ENCODE data around the gene MRPL40. TPM values are rescaled to one million over a fixed set of nuclear protein-coding genes. Genes with fewer than 3 reads are reported as not detected.

The MRPL40 gene
- total RNA-seq, 1 donor from 2014 or later = 19.9 TPM

GRCh38 chr22:19461506-19461905, 29.2 kb downstream of the MRPL40 start:
- H3K36me3 Mint-ChIP-seq (ENCODE audit: low read depth, unreplicated experiment) = peaks cover 20% of the 10 kb centered on the region

GRCh38 chr22:19463008-19463407, 30.7 kb downstream of the MRPL40 start:
- Mint-ChIP-seq H3K36me3 (ENCODE audit: low read depth, unreplicated experiment) (peaks cover 25% of the 10 kb centered on the region), H3K4me1 (ENCODE audit: unreplicated experiment) (no peaks in the 10 kb centered on the region), H3K27me3 (ENCODE audit: unreplicated experiment) (no peaks in the 10 kb centered on the region), H3K4me3 (ENCODE audit: unreplicated experiment) (no peak overlapping the region), H3K27ac (ENCODE audit: unreplicated experiment) (no peak overlapping the region), H3K9me3 (ENCODE audit: unreplicated experiment) (no peaks in the 10 kb centered on the region)
- no peak for DNase-seq (ENCODE audit: low spot score)
- TF ChIP-seq CTCF (IDR thresholded peaks at IDR 0.05; ENCODE audit: unreplicated experiment) = no peak

More at GRCh38 chr22:19461506-19461905, 29.2 kb downstream of the MRPL40 start:
- no peak overlapping the region for H3K4me3 Mint-ChIP-seq (ENCODE audit: unreplicated experiment)
- TF ChIP-seq CTCF (IDR thresholded peaks at IDR 0.05; ENCODE audit: unreplicated experiment) = no peak
- no peaks in the 10 kb centered on the region for H3K4me1 Mint-ChIP-seq (ENCODE audit: unreplicated experiment)
- peaks cover 1% of the 10 kb centered on the region for H3K27me3 Mint-ChIP-seq (ENCODE audit: unreplicated experiment)
- no peaks in the 10 kb centered on the region for H3K9me3 Mint-ChIP-seq (ENCODE audit: unreplicated experiment)
- H3K27ac Mint-ChIP-seq (ENCODE audit: unreplicated experiment) = no peak overlapping the region
- no peak for DNase-seq (ENCODE audit: low spot score)

- H3K27ac Mint-ChIP-seq (ENCODE audit: unreplicated experiment) = no peak overlapping the region
- H3K4me3 Mint-ChIP-seq (ENCODE audit: unreplicated experiment) = no peak overlapping the region
- no peaks in the 10 kb centered on the region for H3K9me3 Mint-ChIP-seq (ENCODE audit: unreplicated experiment)
- DNase-seq (ENCODE audit: low spot score) = no peak
- no peaks in the 10 kb centered on the region for H3K4me1 Mint-ChIP-seq (ENCODE audit: unreplicated experiment)
- H3K36me3 Mint-ChIP-seq (ENCODE audit: low read depth, unreplicated experiment) = peaks cover 32% of the 10 kb centered on the region
- no peak for TF ChIP-seq CTCF (IDR thresholded peaks at IDR 0.05; ENCODE audit: unreplicated experiment)
- no peaks in the 10 kb centered on the region for H3K27me3 Mint-ChIP-seq (ENCODE audit: unreplicated experiment)
Measured at GRCh38 chr22:19463491-19464469, 31.4 kb downstream of the MRPL40 start.

- Mint-ChIP-seq H3K36me3 (ENCODE audit: low read depth, unreplicated experiment) (peaks cover 38% of the 10 kb centered on the region), H3K4me3 (ENCODE audit: unreplicated experiment) (no peak overlapping the region), H3K27me3 (ENCODE audit: unreplicated experiment) (no peaks in the 10 kb centered on the region), H3K9me3 (ENCODE audit: unreplicated experiment) (no peaks in the 10 kb centered on the region), H3K27ac (ENCODE audit: unreplicated experiment) (no peak overlapping the region), H3K4me1 (ENCODE audit: unreplicated experiment) (no peaks in the 10 kb centered on the region)
- no peak for DNase-seq (ENCODE audit: low spot score)
- TF ChIP-seq CTCF (IDR thresholded peaks at IDR 0.05; ENCODE audit: unreplicated experiment) = no peak
Measured at GRCh38 chr22:19464546-19464945, 32.2 kb downstream of the MRPL40 start.

GRCh38 chr22:19464975-19465374, 32.6 kb downstream of the MRPL40 start:
- no peaks in the 10 kb centered on the region for H3K9me3 Mint-ChIP-seq (ENCODE audit: unreplicated experiment)
- H3K4me3 Mint-ChIP-seq (ENCODE audit: unreplicated experiment) = no peak overlapping the region
- TF ChIP-seq CTCF (IDR thresholded peaks at IDR 0.05; ENCODE audit: unreplicated experiment) = no peak
- H3K27ac Mint-ChIP-seq (ENCODE audit: unreplicated experiment) = no peak overlapping the region
- no peak for DNase-seq (ENCODE audit: low spot score)
- H3K4me1 Mint-ChIP-seq (ENCODE audit: unreplicated experiment) = no peaks in the 10 kb centered on the region
- H3K27me3 Mint-ChIP-seq (ENCODE audit: unreplicated experiment) = no peaks in the 10 kb centered on the region
- peaks cover 40% of the 10 kb centered on the region for H3K36me3 Mint-ChIP-seq (ENCODE audit: low read depth, unreplicated experiment)
